ENCODE results near the gene GTSE1.

DNA sequence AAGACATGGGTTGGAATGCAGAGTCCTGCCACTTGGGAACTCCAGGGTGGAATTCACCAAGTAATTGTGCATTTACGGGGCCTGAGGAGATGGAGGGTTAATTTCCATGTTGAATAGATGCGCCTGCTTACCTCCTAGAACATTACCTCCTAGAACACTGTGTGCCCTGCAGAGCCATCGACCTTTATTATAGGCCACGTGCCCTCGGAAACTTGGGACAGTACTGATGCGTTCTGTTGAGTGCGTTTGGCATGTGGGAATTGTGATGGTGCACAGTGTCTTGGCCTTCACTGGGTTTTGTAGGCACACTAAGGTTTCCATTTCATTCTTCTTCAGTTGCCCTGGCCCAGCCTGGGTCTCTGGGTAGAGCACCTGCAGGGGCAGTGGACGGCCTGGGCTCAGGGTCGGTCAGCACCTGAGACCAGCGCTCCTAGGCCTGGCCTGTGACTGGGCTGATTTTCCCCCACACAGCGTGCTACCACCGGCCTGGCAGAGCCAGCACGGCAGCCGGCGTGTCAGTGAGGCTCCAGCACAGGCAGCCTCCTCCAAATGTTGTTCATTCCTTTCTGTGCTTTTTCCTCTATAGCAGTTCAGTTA lies 51.5 kb downstream of the GTSE1 start:
- TF ChIP-seq, protein P1, sequence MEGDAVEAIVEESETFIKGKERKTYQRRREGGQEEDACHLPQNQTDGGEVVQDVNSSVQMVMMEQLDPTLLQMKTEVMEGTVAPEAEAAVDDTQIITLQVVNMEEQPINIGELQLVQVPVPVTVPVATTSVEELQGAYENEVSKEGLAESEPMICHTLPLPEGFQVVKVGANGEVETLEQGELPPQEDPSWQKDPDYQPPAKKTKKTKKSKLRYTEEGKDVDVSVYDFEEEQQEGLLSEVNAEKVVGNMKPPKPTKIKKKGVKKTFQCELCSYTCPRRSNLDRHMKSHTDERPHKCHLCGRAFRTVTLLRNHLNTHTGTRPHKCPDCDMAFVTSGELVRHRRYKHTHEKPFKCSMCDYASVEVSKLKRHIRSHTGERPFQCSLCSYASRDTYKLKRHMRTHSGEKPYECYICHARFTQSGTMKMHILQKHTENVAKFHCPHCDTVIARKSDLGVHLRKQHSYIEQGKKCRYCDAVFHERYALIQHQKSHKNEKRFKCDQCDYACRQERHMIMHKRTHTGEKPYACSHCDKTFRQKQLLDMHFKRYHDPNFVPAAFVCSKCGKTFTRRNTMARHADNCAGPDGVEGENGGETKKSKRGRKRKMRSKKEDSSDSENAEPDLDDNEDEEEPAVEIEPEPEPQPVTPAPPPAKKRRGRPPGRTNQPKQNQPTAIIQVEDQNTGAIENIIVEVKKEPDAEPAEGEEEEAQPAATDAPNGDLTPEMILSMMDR (conservative IDR thresholded peaks at IDR 0.05; ENCODE audit: low read depth, low read length), result no peak
- no peak for TF ChIP-seq EZH2 (IDR thresholded peaks at IDR 0.05; ENCODE audit: borderline replicate concordance, low read depth, low read length, poor library complexity, severe bottlenecking)

All from A673 (cell line).